ENCODE measurements around the gene RGMA. TPM values are rescaled to one million over a fixed set of nuclear protein-coding genes. Genes with fewer than 3 reads are reported as not detected.

RGMA gene
- total RNA-seq, 1 experiment from 2014 or later = 41.4 TPM

GRCh38 chr15:93046721-93047120 lies 42.3 kb downstream of the RGMA start:
- Histone ChIP-seq H3K56ac (ENCODE audit: insufficient read length, low read depth, low read length) (no peak overlapping the region), H3K23ac (ENCODE audit: insufficient read length, low read depth, low read length) (no peak overlapping the region), H3K79me1 (ENCODE audit: insufficient read depth, low read depth, low read length, poor library complexity, severe bottlenecking) (no peaks in the 10 kb centered on the region), H3T11ph (ENCODE audit: low read length) (no peak overlapping the region), H4K91ac (ENCODE audit: insufficient read length, low read depth, low read length) (no peak overlapping the region), H4K8ac (replicated peaks; ENCODE audit: insufficient read length, low read depth, low read length) (no peak overlapping the region), H3K4me1 (ENCODE audit: insufficient read depth, low read length) (no peaks in the 10 kb centered on the region), H2BK120ac (ENCODE audit: low read depth, low read length, poor library complexity, severe bottlenecking) (no peak overlapping the region), H2BK5ac (ENCODE audit: insufficient read length, low read length) (no peak overlapping the region), H3K14ac (ENCODE audit: insufficient read depth, low read length) (no peak overlapping the region; the same call in 1 of the 2 replicates), H4K20me1 (ENCODE audit: control insufficient read depth, insufficient read depth, insufficient read length) (peaks cover 2% of the 10 kb centered on the region), H3K79me2 (ENCODE audit: insufficient read depth, low read length) (no peaks in the 10 kb centered on the region), H3K23me2 (ENCODE audit: insufficient read length, low read depth, low read length, poor library complexity, severe bottlenecking) (no peaks in the 10 kb centered on the region), H3K4me2 (ENCODE audit: insufficient read depth, insufficient read length, low read length) (no peak overlapping the region), H4K5ac (ENCODE audit: insufficient read length, low read depth, low read length) (no peak overlapping the region), H2BK12ac (ENCODE audit: insufficient read length, low read depth, low read length) (no peak overlapping the region), H3K27me3 (ENCODE audit: insufficient read depth, low read length) (no peaks in the 10 kb centered on the region), H2BK15ac (ENCODE audit: low read depth, low read length) (no peak overlapping the region), H2AK5ac (ENCODE audit: insufficient read length, low read length) (no peak overlapping the region), H2AFZ (ENCODE audit: low read length) (no peak overlapping the region), H3K18ac (ENCODE audit: insufficient read length, low read depth, low read length) (no peak overlapping the region), H3K9me3 (ENCODE audit: control insufficient read depth, low read depth, low read length) (peaks cover 7% of the 10 kb centered on the region), H3K27ac (ENCODE audit: insufficient read length, low read depth, low read length) (no peak overlapping the region), H2BK20ac (ENCODE audit: low read depth, low read length, poor library complexity, severe bottlenecking) (no peak overlapping the region), H3K9ac (ENCODE audit: extremely low read depth, insufficient read length, low read length) (no peak overlapping the region), H3K4ac (ENCODE audit: low read depth, low read length) (no peak overlapping the region)
- no CpG with 5 or more reads among the region's 7 CpGs for WGBS (ENCODE audit: extremely low coverage, insufficient read length, low lambda C conversion rate)
- Mint-ChIP-seq H3K4me1 (peaks cover 5 to 9% of the 10 kb centered on the region in 2 experiments), H3K27ac (no peak overlapping the region), H3K36me3 (ENCODE audit: insufficient read depth in 1 of 3, low read depth in 3 of 3) (peaks cover 58 to 96% (median 81%) of the 10 kb centered on the region in 3 experiments), H3K27me3 (ENCODE audit: low read depth) (no peaks in the 10 kb centered on the region), H3K4me3 (no peak overlapping the region), H3K9me3 (peaks cover 11 to 13% of the 10 kb centered on the region in 2 experiments)
- no peak for TF ChIP-seq CTCF (conservative IDR thresholded peaks at IDR 0.05)
- no peak for DNase-seq

Data from H9 (cell line).